GM18870 (cell line): ENCODE results near the gene PLOD3.
"Not testable (repeated sequence)": the region's sequence is repeated elsewhere in the genome, so short reads cannot be mapped to it uniquely, and the experiment has no call there.

Experiments used
- ATAC-seq: cut with Tn5 transposase; IDR thresholded peaks from one replicate; pipeline ENCODE4 v1.9.1; 2021; ENCODE audit warnings: moderate library complexity; ENCODE audit not compliant: unreplicated experiment

The PLOD3 gene

DNA sequence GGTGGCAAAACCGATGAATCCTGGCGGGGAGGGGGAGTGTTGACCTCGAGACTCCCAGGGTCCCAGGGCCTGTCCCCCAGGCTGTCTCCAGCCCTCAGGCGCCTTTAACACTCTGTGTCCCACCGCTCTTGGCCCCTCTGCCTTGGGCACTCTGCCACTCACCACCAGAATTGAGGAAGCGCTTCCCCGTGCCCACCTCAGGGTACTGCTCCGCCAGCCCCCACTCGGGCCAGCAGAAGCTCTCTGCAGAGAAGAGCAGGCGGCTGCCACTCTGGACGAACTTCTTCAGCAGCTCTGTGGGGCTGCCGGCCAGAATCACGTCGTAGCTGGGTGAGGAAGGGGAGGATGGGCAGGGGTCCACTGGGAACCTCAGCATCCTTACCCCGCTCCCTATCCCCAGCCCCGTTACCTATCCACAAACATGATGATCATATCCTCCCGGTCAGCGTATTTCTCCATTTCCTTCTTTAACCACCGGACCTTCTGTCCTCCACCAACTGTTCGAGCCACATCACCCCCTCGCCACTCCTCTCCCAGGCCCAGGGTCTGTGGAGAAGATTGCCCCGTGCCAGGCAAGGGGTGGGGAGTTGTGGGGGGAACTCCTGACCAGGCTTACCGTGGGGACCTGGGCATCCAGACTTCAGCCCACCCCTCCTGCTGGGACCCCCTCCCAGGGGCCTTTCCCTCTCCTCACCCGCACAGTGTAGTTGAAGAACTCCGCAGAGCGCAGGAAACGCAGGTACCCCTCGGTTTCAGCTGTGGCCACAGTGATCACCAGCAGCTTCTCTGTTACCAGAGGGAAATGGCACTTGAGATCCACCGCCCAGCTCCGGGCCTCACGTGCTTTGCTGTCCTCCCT, 1.2 kb downstream of the PLOD3 start:
- no peak for ATAC-seq

GRCh38 chr7:101212014-101212413, 5.4 kb downstream of the PLOD3 start:
- no peak for ATAC-seq

- ATAC-seq = no peak
These were observed 5.9 kb downstream of the PLOD3 start for GRCh38 chr7:101211501-101211900.

- no peak for ATAC-seq
These were observed 7.2 kb downstream of the PLOD3 start for GRCh38 chr7:101210143-101210542.

DNA sequence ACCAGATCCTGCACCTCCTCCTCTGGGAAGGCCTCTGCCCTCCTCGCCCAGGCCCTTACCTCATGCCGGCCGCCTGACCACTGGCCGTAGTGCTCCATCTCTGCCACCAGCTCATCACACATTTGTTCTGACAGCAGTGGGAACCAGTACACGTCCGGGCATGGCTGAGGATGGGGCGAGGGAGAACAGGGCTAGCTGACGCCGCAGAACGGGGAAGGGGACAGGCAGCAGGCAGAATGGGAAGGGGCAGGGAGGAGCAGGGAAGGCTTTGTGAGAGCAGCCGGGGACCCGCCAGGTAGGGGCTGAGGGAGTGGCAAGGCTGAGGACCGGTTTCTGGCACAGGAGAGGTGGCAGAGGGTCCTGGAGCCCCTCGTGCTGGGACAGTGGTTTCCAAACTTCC, 8.6 kb downstream of the PLOD3 start:
- no peak for ATAC-seq

GRCh38 chr7:101207459-101207858, 9.9 kb downstream of the PLOD3 start:
- no peak for ATAC-seq

GRCh38 chr7:101206665-101207042, 10.7 kb downstream of the PLOD3 start:
- ATAC-seq = no peak

DNA sequence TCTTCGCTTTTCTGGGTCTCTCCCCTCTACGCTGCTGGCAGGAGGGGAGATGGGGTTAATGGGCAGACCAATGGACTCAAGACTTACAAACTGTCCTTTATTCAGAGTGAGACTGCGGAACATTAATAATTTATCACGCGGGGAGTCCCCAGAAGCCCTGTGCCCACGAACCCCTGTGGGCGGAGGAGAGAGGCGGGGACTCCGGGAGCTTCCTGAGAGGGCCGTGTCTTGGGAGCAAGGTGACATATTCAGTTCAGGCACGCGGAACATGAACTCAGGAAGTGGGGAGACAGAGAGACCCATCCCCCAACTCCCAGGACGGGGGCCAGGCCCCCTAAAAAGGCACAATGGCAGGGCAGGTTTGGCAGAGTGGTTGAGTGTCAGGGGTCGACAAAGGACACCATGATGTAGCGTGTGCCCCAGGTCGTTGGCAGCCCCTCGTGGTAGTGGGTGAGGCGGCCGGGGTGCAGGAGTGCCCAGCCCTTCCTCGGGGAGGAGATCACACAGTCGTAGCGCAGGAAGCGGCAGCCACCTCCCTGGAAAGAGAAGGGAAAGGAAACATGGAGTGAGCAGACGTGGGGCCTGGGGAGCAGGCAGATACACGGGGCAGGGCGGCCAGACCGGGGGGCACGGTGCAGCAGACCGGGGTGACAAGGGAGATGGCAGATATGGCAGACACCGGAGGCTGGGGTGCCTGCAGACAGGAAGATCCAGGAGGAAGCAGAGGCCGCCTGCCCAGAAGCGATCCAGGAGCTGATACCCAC, 11.3 kb downstream of the PLOD3 start:
- ATAC-seq = no peak

DNA sequence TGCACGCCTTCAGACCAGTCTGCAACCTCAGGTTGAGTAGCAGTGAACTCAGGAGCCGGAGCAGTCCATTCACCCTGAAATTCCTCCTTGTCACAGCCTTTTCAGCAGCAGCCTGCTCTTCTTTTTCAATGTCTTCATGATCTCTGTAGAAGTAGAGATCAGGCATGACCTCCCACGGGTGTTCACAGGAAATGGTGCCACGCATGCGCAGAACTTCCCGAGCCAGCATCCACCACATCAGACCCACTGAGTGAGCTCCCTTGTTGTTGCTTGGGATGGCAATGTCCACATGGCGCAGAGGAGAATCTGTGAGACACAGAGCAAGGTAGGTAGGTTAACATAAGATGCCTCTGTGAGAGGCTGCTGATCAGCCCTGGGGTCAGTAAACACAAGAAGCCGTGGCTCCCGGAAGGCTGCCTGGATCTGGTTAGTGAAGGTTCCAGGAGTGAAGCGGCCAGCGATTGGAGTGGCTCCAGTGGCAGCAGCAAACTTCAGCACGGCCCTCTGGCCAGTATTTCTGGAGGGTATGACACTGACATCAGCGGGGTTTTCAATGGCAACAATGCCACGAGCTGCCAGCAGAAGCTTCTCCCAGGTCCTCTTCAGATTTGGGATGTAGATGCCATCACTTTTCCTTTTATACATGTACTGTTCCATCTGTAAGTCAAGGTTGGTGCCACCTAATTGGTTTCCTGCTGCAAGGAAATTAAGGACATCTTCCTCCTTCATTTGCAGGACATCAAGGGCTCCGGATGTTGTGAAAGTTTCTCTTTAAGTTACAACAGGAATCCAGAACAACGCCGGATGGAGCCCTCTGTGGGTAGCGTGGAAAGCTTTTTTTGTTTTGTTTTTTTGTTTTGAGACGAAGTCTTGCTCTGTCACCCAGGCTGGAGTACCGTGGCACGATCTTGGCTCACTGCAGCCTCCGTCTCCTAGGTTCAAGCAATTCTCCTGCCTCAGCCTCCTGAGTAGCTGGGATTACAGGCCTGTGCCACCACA, 13.3 kb downstream of the PLOD3 start:
- ATAC-seq = not testable (repeated sequence)

DNA sequence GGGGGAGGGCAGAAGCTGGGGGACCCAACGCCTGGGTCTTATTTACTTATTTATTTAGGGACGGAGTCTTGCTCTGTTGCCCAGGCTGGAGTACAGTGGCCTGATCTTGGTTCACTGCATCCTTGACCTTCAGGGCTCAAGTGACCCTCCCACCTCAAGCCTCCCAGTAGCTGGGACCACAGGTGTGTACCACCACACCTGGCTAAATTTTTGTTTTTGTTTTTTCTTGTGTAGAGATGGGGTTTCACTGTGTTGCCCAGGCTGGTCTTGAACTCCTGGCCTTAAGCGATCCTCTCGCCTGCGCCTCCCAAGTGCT, 14.8 kb downstream of the PLOD3 start:
- ATAC-seq = no peak

DNA sequence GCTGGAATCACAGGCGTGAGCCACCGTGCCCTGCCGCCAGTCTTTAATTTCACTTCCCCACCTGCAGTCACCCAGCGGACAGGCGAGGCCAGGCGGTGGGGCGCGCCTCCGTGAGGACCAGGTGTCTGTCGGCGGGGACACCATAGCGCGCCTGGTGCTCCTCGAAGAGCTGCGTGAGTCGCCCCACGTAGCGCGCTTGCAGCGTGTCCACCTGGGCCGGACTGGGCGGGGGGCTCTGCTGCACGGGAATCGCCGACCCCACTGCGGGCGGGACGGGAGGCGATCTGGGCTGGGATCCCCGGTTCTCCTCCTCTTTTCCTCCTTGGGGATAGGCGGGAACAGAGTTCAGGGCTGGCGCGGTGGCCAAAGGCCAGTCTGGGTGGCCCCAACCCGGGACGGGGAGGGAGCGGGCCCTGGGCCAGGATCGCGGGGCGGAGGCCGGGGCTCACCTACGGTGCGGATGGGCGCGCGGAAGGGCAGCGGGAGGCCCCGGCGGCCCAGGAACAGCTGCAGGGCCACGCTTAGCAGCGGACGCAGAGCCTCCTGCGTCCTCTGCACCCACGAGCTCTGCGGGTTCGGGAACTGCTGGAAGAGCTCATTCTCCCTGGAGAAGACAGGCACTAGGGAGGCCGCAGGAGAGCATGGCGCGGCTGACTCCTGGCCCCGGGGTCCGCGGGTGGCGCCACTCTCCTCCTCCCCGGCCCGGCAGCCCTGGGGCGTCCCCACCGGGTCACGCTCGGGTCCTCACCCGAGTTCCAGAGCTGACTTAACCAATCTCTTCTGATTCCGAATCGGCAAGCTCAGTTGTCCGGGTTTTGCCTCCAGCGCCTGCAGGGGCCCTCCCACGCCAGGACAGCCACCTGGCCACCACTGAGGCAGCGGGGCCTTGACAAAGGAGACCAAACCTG, 15.4 kb downstream of the PLOD3 start:
- no peak for ATAC-seq

DNA sequence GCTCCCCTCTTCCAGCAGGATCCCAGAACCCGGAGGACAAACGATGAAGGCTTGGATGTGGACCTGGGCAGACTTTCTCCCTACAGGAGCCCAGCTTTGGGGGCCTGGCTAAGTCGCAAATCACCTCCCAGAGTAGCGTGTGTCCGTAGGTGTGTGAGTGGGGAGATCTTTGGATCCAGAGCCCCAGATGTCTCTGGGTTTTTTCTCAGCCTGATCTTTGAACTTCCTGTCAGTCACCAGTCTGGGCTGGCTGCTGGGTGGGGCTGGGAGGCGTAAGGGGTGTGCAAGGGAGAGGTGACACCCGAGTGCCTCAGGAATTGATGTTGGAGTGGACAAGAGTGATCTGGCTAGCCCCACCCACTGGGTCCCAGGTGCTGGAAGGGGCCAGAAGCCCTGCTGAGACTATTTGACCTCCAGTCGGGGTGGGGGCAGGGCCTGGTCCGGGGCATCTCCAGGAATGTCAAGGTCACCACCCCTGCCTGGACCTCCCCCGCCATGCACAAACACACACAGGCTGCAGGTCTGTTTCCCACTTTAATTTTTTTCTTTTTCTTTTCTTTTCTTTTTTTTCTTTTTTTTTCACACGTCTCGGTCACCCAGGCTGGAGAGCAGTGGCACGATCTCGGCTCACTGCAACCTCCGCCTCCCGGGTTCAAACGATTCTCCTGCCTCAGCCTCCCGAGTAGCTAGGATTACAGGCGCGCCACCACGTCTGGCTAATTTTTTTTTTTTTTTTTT, 16.4 kb downstream of the PLOD3 start, which contains the start of gene MOGAT3:
TSS of gene MOGAT3 (minus strand) at position 175 of the 738 bp plus-strand sequence. CDS start 182 bp downstream, outside the sequence.
- no peak for ATAC-seq

DNA sequence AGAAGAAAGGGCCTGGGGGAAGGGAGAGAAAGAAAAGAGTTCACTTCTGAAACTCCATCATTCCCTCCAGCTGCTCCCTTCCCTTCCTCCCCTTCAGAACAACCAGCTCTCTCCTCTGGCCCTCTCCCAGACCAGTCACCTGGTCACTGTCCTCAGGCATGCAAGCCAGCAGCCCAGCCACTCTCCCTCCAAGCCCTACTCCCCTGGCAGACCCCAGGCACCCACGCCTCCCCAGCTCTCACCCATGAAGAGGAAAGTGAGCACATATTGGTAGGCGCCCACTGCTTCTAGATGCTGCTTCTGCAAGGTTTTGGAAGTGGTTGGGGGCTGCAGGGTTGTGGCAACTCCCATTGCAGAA, 16.9 kb downstream of the PLOD3 start:
- no peak for ATAC-seq

DNA sequence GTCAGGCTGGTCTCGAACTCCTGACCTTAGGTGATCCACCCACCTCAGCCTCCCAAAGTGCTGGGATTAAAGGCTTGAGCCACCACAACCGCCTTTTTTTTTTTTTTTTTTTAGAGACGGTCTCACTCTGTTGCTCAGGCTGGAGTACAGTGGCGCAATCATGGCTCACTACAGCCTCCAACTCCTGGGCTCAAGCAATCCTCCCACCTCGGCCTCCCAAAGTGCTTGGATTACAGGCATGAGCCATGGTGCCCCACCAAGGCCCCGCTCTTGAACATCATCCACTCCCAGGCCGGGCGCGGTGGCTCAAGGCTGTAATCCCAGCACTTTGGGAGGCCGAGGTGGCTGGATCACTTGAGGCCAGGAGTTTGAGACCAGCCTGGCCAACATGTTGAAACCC, 17.9 kb downstream of the PLOD3 start:
- not testable (repeated sequence) for ATAC-seq

GRCh38 chr7:101198476-101198875, 18.9 kb downstream of the PLOD3 start:
- ATAC-seq = no peak

GRCh38 chr7:101197991-101198390, 19.4 kb downstream of the PLOD3 start:
- no peak for ATAC-seq

DNA sequence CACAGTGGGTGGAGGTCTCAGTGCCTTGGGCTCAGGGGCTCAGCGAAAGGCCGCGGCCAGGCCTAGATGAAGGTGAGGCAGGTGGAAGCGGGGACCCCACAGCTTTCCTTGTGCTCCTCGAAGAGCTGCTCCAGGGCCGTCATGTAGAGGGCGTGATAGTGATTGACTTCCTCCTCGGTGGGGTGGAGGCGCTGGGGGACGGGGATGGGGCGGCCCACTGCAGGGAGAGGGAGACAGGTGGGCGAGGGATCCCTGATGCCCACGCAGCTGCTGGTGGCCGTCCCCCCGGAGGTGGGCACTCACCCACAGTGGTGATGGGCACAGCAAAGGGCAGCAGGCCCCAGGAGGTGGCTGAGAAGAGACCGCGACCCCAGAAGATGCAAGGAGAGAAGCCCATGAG, 21.5 kb downstream of the PLOD3 start:
- ATAC-seq = no peak

DNA sequence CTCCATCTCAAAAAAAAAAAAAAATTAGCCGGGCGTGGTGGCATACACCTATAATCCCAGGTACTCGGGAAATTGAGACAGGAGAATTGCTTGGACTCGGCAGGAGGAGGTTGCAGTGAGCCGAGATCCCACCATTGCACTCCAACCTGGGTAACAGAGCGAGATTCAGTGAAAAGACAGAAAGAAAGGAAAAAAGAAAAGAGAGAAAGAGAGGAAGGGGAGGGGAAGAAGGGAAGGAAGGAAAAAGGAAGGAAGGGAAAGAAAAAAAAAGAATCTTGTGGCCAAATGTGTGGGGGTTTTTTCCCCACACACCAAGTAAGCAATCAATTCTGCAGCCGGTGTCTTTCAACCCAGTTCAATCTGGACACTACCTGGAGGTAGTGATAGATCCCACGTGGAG, 28.3 kb downstream of the PLOD3 start:
- ATAC-seq = no peak

- no peak for ATAC-seq
These were observed 30.4 kb downstream of the PLOD3 start for GRCh38 chr7:101186844-101187428.
